GM12873 (cell line): ENCODE data around the gene RBM47.

ENCODE experiments used
- CTCF ChIP-seq: IDR thresholded peaks from 2 replicates; pipeline ENCODE4 v1.5.1; 2012; ENCODE audit warnings: low read depth, mild to moderate bottlenecking, moderate library complexity, low read length, control low read depth; ENCODE audit not compliant: insufficient read depth; ENCODE audit errors: missing control alignments

RBM47 gene

GRCh38 chr4:40492691-40493090, 137.0 kb downstream of the RBM47 start:
- no peak for TF ChIP-seq CTCF

GRCh38 chr4:40490481-40490880, 139.2 kb downstream of the RBM47 start:
- no peak for TF ChIP-seq CTCF

GRCh38 chr4:40489961-40490360, 139.7 kb downstream of the RBM47 start:
- TF ChIP-seq CTCF: no peak

GRCh38 chr4:40486534-40486933, 143.1 kb downstream of the RBM47 start:
- no peak for TF ChIP-seq CTCF

GRCh38 chr4:40484346-40485090, 145.1 kb downstream of the RBM47 start:
- TF ChIP-seq CTCF: no peak

GRCh38 chr4:40482985-40483647, 146.5 kb downstream of the RBM47 start:
- TF ChIP-seq CTCF: no peak

GRCh38 chr4:40481977-40482376, 147.7 kb downstream of the RBM47 start:
- no peak for TF ChIP-seq CTCF
